Breast epithelium (tissue), 3 donors: ENCODE data around the gene B2M.

Experiments
- POLR2A ChIP-seq: fragments of 450-650 bp; IDR thresholded peaks from one replicate; pipeline ENCODE4 v1.6.1; 2016; ENCODE audit warnings: antibody characterized with exemption, mild to moderate bottlenecking, moderate library complexity
- POLR2AphosphoS5 ChIP-seq, 3 donors: sonication (generic); formaldehyde crosslinking; IDR thresholded peaks; one replicate each; pipeline ENCODE4 v1.6.1; 2017; ENCODE audit warnings: antibody characterized with exemption in 3 of 3
- TF ChIP-seq, protein P1 (sequence below), 3 donors: fragments of 450-650 bp; IDR thresholded peaks; one replicate each; pipeline ENCODE4 v1.5.1; 2016 to 2017; ENCODE audit warnings: antibody characterized with exemption in 3 of 3, mild to moderate bottlenecking in 3 of 3, moderate library complexity in 3 of 3

DNA sequence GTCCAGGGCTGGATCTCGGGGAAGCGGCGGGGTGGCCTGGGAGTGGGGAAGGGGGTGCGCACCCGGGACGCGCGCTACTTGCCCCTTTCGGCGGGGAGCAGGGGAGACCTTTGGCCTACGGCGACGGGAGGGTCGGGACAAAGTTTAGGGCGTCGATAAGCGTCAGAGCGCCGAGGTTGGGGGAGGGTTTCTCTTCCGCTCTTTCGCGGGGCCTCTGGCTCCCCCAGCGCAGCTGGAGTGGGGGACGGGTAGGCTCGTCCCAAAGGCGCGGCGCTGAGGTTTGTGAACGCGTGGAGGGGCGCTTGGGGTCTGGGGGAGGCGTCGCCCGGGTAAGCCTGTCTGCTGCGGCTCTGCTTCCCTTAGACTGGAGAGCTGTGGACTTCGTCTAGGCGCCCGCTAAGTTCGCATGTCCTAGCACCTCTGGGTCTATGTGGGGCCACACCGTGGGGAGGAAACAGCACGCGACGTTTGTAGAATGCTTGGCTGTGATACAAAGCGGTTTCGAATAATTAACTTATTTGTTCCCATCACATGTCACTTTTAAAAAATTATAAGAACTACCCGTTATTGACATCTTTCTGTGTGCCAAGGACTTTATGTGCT lies 527 bp downstream of the B2M start:
- TF ChIP-seq POLR2A: no peak
- TF ChIP-seq, protein P1, sequence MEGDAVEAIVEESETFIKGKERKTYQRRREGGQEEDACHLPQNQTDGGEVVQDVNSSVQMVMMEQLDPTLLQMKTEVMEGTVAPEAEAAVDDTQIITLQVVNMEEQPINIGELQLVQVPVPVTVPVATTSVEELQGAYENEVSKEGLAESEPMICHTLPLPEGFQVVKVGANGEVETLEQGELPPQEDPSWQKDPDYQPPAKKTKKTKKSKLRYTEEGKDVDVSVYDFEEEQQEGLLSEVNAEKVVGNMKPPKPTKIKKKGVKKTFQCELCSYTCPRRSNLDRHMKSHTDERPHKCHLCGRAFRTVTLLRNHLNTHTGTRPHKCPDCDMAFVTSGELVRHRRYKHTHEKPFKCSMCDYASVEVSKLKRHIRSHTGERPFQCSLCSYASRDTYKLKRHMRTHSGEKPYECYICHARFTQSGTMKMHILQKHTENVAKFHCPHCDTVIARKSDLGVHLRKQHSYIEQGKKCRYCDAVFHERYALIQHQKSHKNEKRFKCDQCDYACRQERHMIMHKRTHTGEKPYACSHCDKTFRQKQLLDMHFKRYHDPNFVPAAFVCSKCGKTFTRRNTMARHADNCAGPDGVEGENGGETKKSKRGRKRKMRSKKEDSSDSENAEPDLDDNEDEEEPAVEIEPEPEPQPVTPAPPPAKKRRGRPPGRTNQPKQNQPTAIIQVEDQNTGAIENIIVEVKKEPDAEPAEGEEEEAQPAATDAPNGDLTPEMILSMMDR (IDR thresholded peaks at IDR 0.05): no peak
- TF ChIP-seq POLR2AphosphoS5 (IDR thresholded peaks at IDR 0.05): no peak
